OCI-LY1 (cell line): ENCODE results near the gene HDAC8.

Experiments used
- H2AFZ ChIP-seq: fragments of 200-600 bp; sonication (generic), shearing (Covaris generic); 2 replicates; pipeline ENCODE4 v1.6.0; 2014; ENCODE audit warnings: antibody characterized with exemption, mild to moderate bottlenecking, low read length
- H3F3A ChIP-seq: fragments of 200-600 bp; sonication (generic), shearing (Covaris generic); 2 replicates; pipeline ENCODE4 v1.6.0; 2014; ENCODE audit warnings: mild to moderate bottlenecking, antibody characterized with exemption, low read length, moderate library complexity; ENCODE audit not compliant: insufficient read depth
- H3K27ac ChIP-seq: fragments of 200-600 bp; sonication (generic); 2 replicates; pipeline ENCODE4 v1.5.1; 2014; ENCODE audit warnings: low read length, mixed run types, mild to moderate bottlenecking, low read depth; ENCODE audit not compliant: poor library complexity, severe bottlenecking
- H3K27me3 ChIP-seq: fragments of 200-600 bp; sonication (generic); 2 replicates; pipeline ENCODE4 v1.6.0; 2014; ENCODE audit warnings: antibody characterized with exemption, mild to moderate bottlenecking, low read length, moderate library complexity; ENCODE audit not compliant: insufficient read depth
- H3K36me3 ChIP-seq: fragments of 200-600 bp; sonication (generic); 2 replicates; pipeline ENCODE4 v1.6.1; 2014; ENCODE audit warnings: mild to moderate bottlenecking, antibody characterized with exemption, low read length, moderate library complexity, mixed read lengths; ENCODE audit not compliant: insufficient read depth
- H3K4me1 ChIP-seq: fragments of 200-600 bp; sonication (generic); 2 replicates; pipeline ENCODE4 v1.5.1; 2014; ENCODE audit warnings: mild to moderate bottlenecking, low read length, moderate library complexity; ENCODE audit not compliant: insufficient read depth, severe bottlenecking
- H3K4me2 ChIP-seq: fragments of 200-600 bp; sonication (generic), shearing (Covaris generic); 2 replicates; pipeline ENCODE4 v1.6.1; 2014; ENCODE audit warnings: low read length
- H3K4me3 ChIP-seq: fragments of 200-600 bp; sonication (generic); 2 replicates; pipeline ENCODE4 v1.5.1; 2014; ENCODE audit warnings: low read length, low read depth, mild to moderate bottlenecking, mixed read lengths; ENCODE audit not compliant: poor library complexity, severe bottlenecking
- H3K79me2 ChIP-seq: fragments of 200-600 bp; shearing (Covaris generic); 2 replicates; pipeline ENCODE4 v1.6.1; 2016; ENCODE audit warnings: mixed run types, low read length, mixed read lengths; ENCODE audit not compliant: insufficient read depth
- H3K9ac ChIP-seq: fragments of 200-600 bp; sonication (generic), shearing (Covaris generic); 2 replicates; pipeline ENCODE4 v1.6.1; 2014; ENCODE audit warnings: mild to moderate bottlenecking, low read length, mixed read lengths
- H3K9me2 ChIP-seq: fragments of 200-600 bp; sonication (generic), shearing (Covaris generic); 2 replicates; pipeline ENCODE4 v1.6.1; 2014; ENCODE audit warnings: low read depth, mild to moderate bottlenecking, low read length, mixed read lengths
- H3K9me3 ChIP-seq: fragments of 200-600 bp; shearing (Covaris generic); 2 replicates; pipeline ENCODE4 v1.6.1; 2014; ENCODE audit warnings: low read length, mixed read lengths
- H4K20me1 ChIP-seq: fragments of 200-600 bp; sonication (generic), shearing (Covaris generic); 2 replicates; pipeline ENCODE4 v1.6.0; 2016; ENCODE audit warnings: mild to moderate bottlenecking, low read length; ENCODE audit not compliant: insufficient read depth
- CTCF ChIP-seq: fragments of 200-600 bp; sonication (generic), shearing (Covaris generic); IDR thresholded peaks from 2 replicates; pipeline ENCODE4 v1.5.1; 2017; ENCODE audit warnings: mild to moderate bottlenecking, antibody characterized with exemption, low read length, moderate library complexity, mixed read lengths
- EZH2 ChIP-seq: fragments of 200-600 bp; sonication (generic), shearing (Covaris generic); IDR thresholded peaks from 2 replicates; pipeline ENCODE4 v1.8.0; 2017; ENCODE audit warnings: borderline replicate concordance, mixed run types, mild to moderate bottlenecking, antibody characterized with exemption, low read length, moderate library complexity, mixed read lengths

Gene HDAC8

GRCh38 chrX:72360326-72360725, 212.3 kb downstream of the HDAC8 start:
- H3K27ac ChIP-seq = no peak overlapping the region
- H3K9me3 ChIP-seq = no peaks in the 10 kb centered on the region
- no peaks in the 10 kb centered on the region for H3K4me1 ChIP-seq
- H3K4me2 ChIP-seq = no peak overlapping the region
- no peaks in the 10 kb centered on the region for H3K27me3 ChIP-seq
- TF ChIP-seq CTCF = no peak
- no peak for TF ChIP-seq EZH2
- no peaks in the 10 kb centered on the region for H3K36me3 ChIP-seq
- no peaks in the 10 kb centered on the region for H3K79me2 ChIP-seq
- no peak overlapping the region for H3K9ac ChIP-seq
- no peak overlapping the region for H2AFZ ChIP-seq
- H4K20me1 ChIP-seq = no peaks in the 10 kb centered on the region
- no peaks in the 10 kb centered on the region for H3K9me2 ChIP-seq
- no peaks in the 10 kb centered on the region for H3F3A ChIP-seq
- no peak overlapping the region for H3K4me3 ChIP-seq

- Histone ChIP-seq H2AFZ (no peak overlapping the region), H3K4me2 (no peak overlapping the region), H3K27me3 (no peaks in the 10 kb centered on the region), H3K9me3 (no peaks in the 10 kb centered on the region), H3K27ac (no peak overlapping the region), H3K36me3 (no peaks in the 10 kb centered on the region), H3K4me1 (no peaks in the 10 kb centered on the region), H3K9ac (no peak overlapping the region), H4K20me1 (no peaks in the 10 kb centered on the region), H3K79me2 (no peaks in the 10 kb centered on the region), H3F3A (no peaks in the 10 kb centered on the region), H3K9me2 (no peaks in the 10 kb centered on the region), H3K4me3 (no peak overlapping the region)
- no peak for TF ChIP-seq CTCF
- TF ChIP-seq EZH2 = no peak
These were observed 214.3 kb downstream of the HDAC8 start for GRCh38 chrX:72358313-72358712.

- Histone ChIP-seq H3K9ac (no peak overlapping the region), H3K4me1 (no peaks in the 10 kb centered on the region), H2AFZ (no peak overlapping the region), H3K27ac (no peak overlapping the region), H4K20me1 (no peaks in the 10 kb centered on the region), H3F3A (no peaks in the 10 kb centered on the region), H3K79me2 (no peaks in the 10 kb centered on the region), H3K36me3 (no peaks in the 10 kb centered on the region), H3K4me2 (no peak overlapping the region), H3K9me3 (no peaks in the 10 kb centered on the region), H3K27me3 (no peaks in the 10 kb centered on the region), H3K4me3 (no peak overlapping the region), H3K9me2 (no peaks in the 10 kb centered on the region)
- TF ChIP-seq CTCF (no peak), EZH2 (no peak)
These were observed 219.9 kb downstream of the HDAC8 start for GRCh38 chrX:72352786-72353185.
